Activated CD8-positive, alpha-beta T cell treated with anti-CD3 and anti-CD28 coated beads for 36 hours (primary cell): ENCODE data around the gene GHRHR. TPM values are rescaled to one million over a fixed set of nuclear protein-coding genes. Genes with fewer than 3 reads are reported as not detected.

Experiments used
- ATAC-seq: fragments of 200-7000 bp; cut with Tn5 transposase; one replicate; pipeline ENCODE4 v1.10.0; 2021; ENCODE audit warnings: mild to moderate bottlenecking, moderate library complexity
- CTCF ChIA-PET: fragments of 350-600 bp; sonication (Branson Sonifier 250); formaldehyde crosslinking; loops from one replicate; lab custom pipeline; 2021; ENCODE audit warnings: antibody characterized with exemption; lab: Charles Lee
- POLR2A ChIA-PET: fragments of 350-600 bp; sonication (Branson Sonifier 250); formaldehyde crosslinking; loops from one replicate; lab custom pipeline; 2021; ENCODE audit warnings: antibody characterized with exemption; lab: Charles Lee
- DNase-seq: peaks from one replicate; pipeline ENCODE4 v3.0.0-alpha.2; 2020
- H3K27ac Mint-ChIP-seq: one replicate; pipeline ENCODE4 v1.8.0; 2021; ENCODE audit warnings: mild to moderate bottlenecking, mixed read lengths
- H3K27me3 Mint-ChIP-seq: one replicate; pipeline ENCODE4 v1.8.0; 2021; ENCODE audit warnings: mixed read lengths
- H3K36me3 Mint-ChIP-seq: one replicate; pipeline ENCODE4 v1.8.0; 2021; ENCODE audit warnings: low read depth, mixed read lengths
- H3K4me1 Mint-ChIP-seq: one replicate; pipeline ENCODE4 v1.8.0; 2021; ENCODE audit warnings: low read depth, mixed read lengths
- H3K4me3 Mint-ChIP-seq: one replicate; pipeline ENCODE4 v1.8.0; 2021; ENCODE audit warnings: mild to moderate bottlenecking, moderate library complexity, mixed read lengths
- H3K9me3 Mint-ChIP-seq: one replicate; pipeline ENCODE4 v1.8.0; 2021; ENCODE audit warnings: mixed read lengths
- intact Hi-C: fragments of 100-400 bp; cut with micrococcal nuclease; formaldehyde crosslinking; loops from one replicate; pipeline ENCODE4 v1.10.0; 2022
- total RNA-seq, 2 experiments: library from RNA; stranded (reverse); gene quantifications; one replicate each; pipeline ENCODE4 v1.2.3, GENCODE V29; 2021
- TF ChIP-seq, protein P1 (sequence below): fragments of 200-600 bp; IDR thresholded peaks from one replicate; pipeline ENCODE4 v1.8.0; 2022; ENCODE audit warnings: antibody characterized with exemption, mild to moderate bottlenecking

The GHRHR gene
- total RNA-seq, 2 experiments from 2014 or later: not detected

DNA sequence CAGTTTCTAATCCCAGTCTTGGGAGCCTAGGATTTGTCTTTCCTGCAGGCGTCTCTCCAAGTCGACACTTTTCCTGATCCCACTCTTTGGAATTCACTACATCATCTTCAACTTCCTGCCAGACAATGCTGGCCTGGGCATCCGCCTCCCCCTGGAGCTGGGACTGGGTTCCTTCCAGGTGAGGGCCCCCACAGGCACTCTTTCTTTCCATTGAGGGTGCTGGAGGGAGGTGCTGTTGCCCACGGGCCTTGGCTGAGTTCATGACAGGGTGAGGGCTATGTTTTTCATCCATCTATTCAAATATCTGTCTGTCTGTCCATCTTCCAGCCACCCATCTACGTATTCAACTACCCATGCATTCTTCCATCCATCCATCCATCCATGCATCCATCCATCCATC, 12.6 kb downstream of the GHRHR start:
- Mint-ChIP-seq H3K9me3 (no peaks in the 10 kb centered on the region), H3K36me3 (no peaks in the 10 kb centered on the region), H3K27ac (no peak overlapping the region), H3K27me3 (peaks cover 19% of the 10 kb centered on the region), H3K4me1 (no peaks in the 10 kb centered on the region), H3K4me3 (no peak overlapping the region)
- ChIA-PET CTCF (interaction anchor here (3.9 to 6.8 kb wide), 2 partner anchors 38 to 146 kb away, joined by 23 to 33 read pairs; no protein-coding TSS in a partner anchor), POLR2A (no interaction called here)
- TF ChIP-seq, protein P1, sequence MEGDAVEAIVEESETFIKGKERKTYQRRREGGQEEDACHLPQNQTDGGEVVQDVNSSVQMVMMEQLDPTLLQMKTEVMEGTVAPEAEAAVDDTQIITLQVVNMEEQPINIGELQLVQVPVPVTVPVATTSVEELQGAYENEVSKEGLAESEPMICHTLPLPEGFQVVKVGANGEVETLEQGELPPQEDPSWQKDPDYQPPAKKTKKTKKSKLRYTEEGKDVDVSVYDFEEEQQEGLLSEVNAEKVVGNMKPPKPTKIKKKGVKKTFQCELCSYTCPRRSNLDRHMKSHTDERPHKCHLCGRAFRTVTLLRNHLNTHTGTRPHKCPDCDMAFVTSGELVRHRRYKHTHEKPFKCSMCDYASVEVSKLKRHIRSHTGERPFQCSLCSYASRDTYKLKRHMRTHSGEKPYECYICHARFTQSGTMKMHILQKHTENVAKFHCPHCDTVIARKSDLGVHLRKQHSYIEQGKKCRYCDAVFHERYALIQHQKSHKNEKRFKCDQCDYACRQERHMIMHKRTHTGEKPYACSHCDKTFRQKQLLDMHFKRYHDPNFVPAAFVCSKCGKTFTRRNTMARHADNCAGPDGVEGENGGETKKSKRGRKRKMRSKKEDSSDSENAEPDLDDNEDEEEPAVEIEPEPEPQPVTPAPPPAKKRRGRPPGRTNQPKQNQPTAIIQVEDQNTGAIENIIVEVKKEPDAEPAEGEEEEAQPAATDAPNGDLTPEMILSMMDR: no peak
- intact Hi-C loops: loop anchor here (5.0 kb wide), 1 partner anchor 174 kb away; no protein-coding TSS in a partner anchor
- no peak for ATAC-seq
- no peak for DNase-seq

DNA sequence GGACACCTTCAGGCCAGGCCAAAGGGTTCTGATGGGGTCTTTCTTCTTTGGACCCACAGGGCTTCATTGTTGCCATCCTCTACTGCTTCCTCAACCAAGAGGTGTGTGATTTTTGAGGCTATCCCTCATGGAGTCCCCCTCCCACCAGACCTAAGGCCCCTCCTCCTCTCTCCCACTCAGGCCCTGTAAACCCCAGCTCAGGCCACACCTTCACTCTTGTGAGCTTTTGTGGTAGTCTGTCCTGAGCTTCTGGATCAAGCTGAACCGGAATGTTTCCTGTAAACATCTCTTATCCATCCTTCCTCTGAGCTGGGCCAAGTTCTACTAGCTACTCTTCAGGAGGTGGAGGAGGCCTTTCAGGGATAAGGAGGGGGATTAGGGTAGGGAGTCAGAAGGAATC, 13.5 kb downstream of the GHRHR start:
- ChIA-PET POLR2A (no interaction called here), CTCF (interaction anchor here (2.7 kb wide), 2 partner anchors 38 to 145 kb away, joined by 10 to 14 read pairs; no protein-coding TSS in a partner anchor)
- Mint-ChIP-seq H3K4me3 (no peak overlapping the region), H3K4me1 (no peaks in the 10 kb centered on the region), H3K27ac (no peak overlapping the region), H3K36me3 (no peaks in the 10 kb centered on the region), H3K27me3 (peaks cover 14% of the 10 kb centered on the region), H3K9me3 (no peaks in the 10 kb centered on the region)
- no peak for ATAC-seq
- no peak for DNase-seq
- intact Hi-C loops: loop anchor here (5.0 kb wide), 1 partner anchor 175 kb away; no protein-coding TSS in a partner anchor
- TF ChIP-seq, protein P1: no peak

DNA sequence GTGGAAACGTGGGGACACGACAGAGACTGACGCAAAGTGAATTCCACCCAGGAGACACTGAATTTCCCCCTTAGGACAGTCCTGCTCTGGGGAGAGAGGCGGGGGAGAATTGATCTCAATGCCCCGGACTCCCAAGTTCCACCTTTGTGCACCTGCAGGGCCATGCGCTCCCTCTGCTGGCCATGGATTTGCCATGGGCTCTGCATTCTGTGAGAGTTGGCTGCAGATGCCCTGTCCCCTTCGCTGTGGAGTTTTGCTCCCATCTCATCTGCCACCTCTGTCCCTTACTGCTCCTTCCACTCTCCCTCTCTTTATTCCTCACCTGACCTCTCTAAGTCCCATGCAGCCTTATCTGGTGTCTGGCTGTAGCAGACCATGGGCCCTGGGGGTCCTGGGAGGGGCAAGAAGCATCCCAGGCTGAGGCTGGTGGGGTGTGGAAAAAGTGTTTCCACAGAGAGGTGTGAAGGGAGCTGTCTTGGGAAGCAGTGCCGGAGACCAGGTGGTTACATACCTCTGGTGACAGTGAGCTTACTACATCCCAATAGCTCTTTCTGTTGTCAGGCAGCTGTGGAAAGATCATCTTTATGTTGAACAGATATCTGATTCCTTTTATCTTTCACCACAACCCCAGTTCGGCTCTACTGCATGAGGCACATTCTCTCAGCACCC, 14.3 kb downstream of the GHRHR start:
- peak; percentile 43 for DNase-seq
- TF ChIP-seq, protein P1: no peak
- ATAC-seq: no peak
- CTCF ChIA-PET: interaction anchor here (1.5 to 2.7 kb wide), 3 partner anchors 39 to 156 kb away, joined by 4 to 14 read pairs (median 10); no protein-coding TSS in a partner anchor
- no peak overlapping the region for H3K27ac Mint-ChIP-seq
- no peak overlapping the region for H3K4me3 Mint-ChIP-seq
- H3K27me3 Mint-ChIP-seq: peaks cover 13% of the 10 kb centered on the region
- POLR2A ChIA-PET: no interaction called here
- intact Hi-C loops: loop anchor here (5.0 kb wide), 1 partner anchor 176 kb away; no protein-coding TSS in a partner anchor
- H3K4me1 Mint-ChIP-seq: no peaks in the 10 kb centered on the region
- H3K36me3 Mint-ChIP-seq: no peaks in the 10 kb centered on the region
- no peaks in the 10 kb centered on the region for H3K9me3 Mint-ChIP-seq

DNA sequence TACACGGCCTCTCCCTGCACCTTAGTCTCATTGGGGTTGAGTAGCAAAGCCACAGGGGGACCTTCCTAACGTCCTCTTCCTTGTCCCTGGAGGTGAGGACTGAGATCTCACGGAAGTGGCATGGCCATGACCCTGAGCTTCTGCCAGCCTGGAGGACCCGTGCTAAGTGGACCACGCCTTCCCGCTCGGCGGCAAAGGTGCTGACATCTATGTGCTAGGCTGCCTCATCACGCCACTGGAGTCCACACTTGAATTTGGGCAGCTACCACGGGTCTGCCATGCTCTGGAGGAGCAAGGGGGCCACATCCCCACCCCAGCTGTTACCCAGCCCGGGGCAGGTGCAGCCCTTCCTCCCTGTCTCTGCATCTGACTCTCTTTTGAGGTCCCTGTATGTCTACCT, 15.3 kb downstream of the GHRHR start:
- peaks cover 17% of the 10 kb centered on the region for H3K27me3 Mint-ChIP-seq
- no peak for ATAC-seq
- CTCF ChIA-PET: interaction anchor here (1.5 to 2.7 kb wide), 3 partner anchors 40 to 155 kb away, joined by 4 to 14 read pairs (median 10); no protein-coding TSS in a partner anchor
- no peak overlapping the region for H3K4me3 Mint-ChIP-seq
- H3K4me1 Mint-ChIP-seq: no peaks in the 10 kb centered on the region
- no peak overlapping the region for H3K27ac Mint-ChIP-seq
- H3K9me3 Mint-ChIP-seq: no peaks in the 10 kb centered on the region
- TF ChIP-seq, protein P1: no peak
- POLR2A ChIA-PET: no interaction called here
- DNase-seq: no peak
- intact Hi-C loops: loop anchor here (5.0 kb wide), 1 partner anchor 177 kb away; no protein-coding TSS in a partner anchor
- H3K36me3 Mint-ChIP-seq: no peaks in the 10 kb centered on the region

DNA sequence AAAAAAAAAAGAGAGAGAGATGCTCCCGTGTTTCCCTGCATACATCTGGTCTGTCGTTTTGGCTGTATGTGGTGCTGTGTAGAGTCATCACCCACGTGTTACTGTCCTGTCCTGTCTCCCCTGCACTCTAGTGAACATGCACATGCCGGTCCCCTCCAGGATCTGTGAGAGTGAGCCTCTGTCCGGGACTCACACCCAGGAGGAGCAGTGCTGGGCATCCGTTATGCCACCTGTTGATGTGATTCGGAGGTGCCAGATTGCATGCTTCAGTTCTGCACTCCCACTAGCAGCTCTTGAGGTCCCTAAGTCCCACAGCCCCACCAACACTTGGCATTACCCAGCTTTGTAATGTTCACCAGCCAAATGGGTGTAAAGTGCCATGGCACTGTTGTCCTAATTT, 16.4 kb downstream of the GHRHR start:
- Mint-ChIP-seq H3K36me3 (no peaks in the 10 kb centered on the region), H3K4me1 (no peaks in the 10 kb centered on the region), H3K27me3 (peaks cover 27% of the 10 kb centered on the region)

More for the DNA sequence above, 16.4 kb downstream of the GHRHR start:
- ATAC-seq (no peak), DNase-seq (no peak)
- POLR2A ChIA-PET: no interaction called here
- H3K4me3 Mint-ChIP-seq: no peak overlapping the region
- H3K9me3 Mint-ChIP-seq: no peaks in the 10 kb centered on the region
- TF ChIP-seq, protein P1: no peak
- CTCF ChIA-PET: interaction anchor here (11.0 kb wide), 1 partner anchor 141 kb away, joined by 275 read pairs; no protein-coding TSS in a partner anchor
- no peak overlapping the region for H3K27ac Mint-ChIP-seq
- intact Hi-C loops: no loop called here
